CD8-positive, alpha-beta memory T cell (primary cell): ENCODE data around the gene XRCC4. TPM values are rescaled to one million over a fixed set of nuclear protein-coding genes. Genes with fewer than 3 reads are reported as not detected.

ENCODE experiments used
- CTCF ChIA-PET: fragments of 350-600 bp; sonication (Branson Sonifier 250); formaldehyde crosslinking; loops from one replicate; lab custom pipeline; 2021; ENCODE audit warnings: antibody characterized with exemption; lab: Charles Lee
- POLR2A ChIA-PET: fragments of 350-600 bp; sonication (Branson Sonifier 250); formaldehyde crosslinking; loops from one replicate; lab custom pipeline; 2021; ENCODE audit warnings: antibody characterized with exemption; lab: Charles Lee
- DNase-seq, 5 donors: peaks; one replicate each; pipeline versions ENCODE4 v3.0.0 to v3.0.0-alpha.2; 2020 to 2022; ENCODE audit warnings: mixed read lengths in 1 of 5
- H3K27ac ChIP-seq: one replicate; pipeline ENCODE4 v1.7.0; 2013; ENCODE audit warnings: low read depth, mild to moderate bottlenecking, low read length, moderate library complexity
- H3K27me3 ChIP-seq: 2 replicates; pipeline ENCODE4 v1.7.0; 2013; ENCODE audit warnings: low read length, mild to moderate bottlenecking; ENCODE audit not compliant: insufficient read depth, poor library complexity, severe bottlenecking
- H3K36me3 ChIP-seq: 2 replicates; pipeline ENCODE4 v1.7.0; 2013; ENCODE audit warnings: mild to moderate bottlenecking, low read length, moderate library complexity; ENCODE audit not compliant: insufficient read depth
- H3K4me1 ChIP-seq: 2 replicates; pipeline ENCODE4 v1.7.0; 2013; ENCODE audit warnings: mild to moderate bottlenecking, low read length, moderate library complexity; ENCODE audit not compliant: insufficient read depth
- H3K4me3 ChIP-seq: 2 replicates; pipeline ENCODE4 v1.7.0; 2013; ENCODE audit warnings: mild to moderate bottlenecking, low read length
- H3K9me3 ChIP-seq: 2 replicates; pipeline ENCODE4 v1.7.0; 2013; ENCODE audit warnings: mild to moderate bottlenecking, low read length
- H3K27ac Mint-ChIP-seq, 8 donors: one replicate each; pipeline ENCODE4 v1.8.0; 2020 to 2021; ENCODE audit warnings: mixed read lengths in 8 of 8, mild to moderate bottlenecking in 6 of 8, inconsistent platforms in 3 of 8, moderate library complexity in 3 of 8
- H3K27me3 Mint-ChIP-seq, 2 donors: one replicate each; pipeline ENCODE4 v1.8.0; 2020 to 2021; ENCODE audit warnings: mixed read lengths in 2 of 2, mild to moderate bottlenecking in 1 of 2, moderate library complexity in 1 of 2
- H3K36me3 Mint-ChIP-seq, 3 donors: one replicate each; pipeline ENCODE4 v1.8.0; 2020 to 2021; ENCODE audit warnings: mixed read lengths in 3 of 3, inconsistent platforms in 1 of 3, mild to moderate bottlenecking in 1 of 3
- H3K4me1 Mint-ChIP-seq, 3 donors: one replicate each; pipeline ENCODE4 v1.8.0; 2020 to 2021; ENCODE audit warnings: mixed read lengths in 3 of 3, inconsistent platforms in 1 of 3, mild to moderate bottlenecking in 1 of 3
- H3K4me3 Mint-ChIP-seq, 7 donors: one replicate each; pipeline ENCODE4 v1.8.0; 2020 to 2021; ENCODE audit warnings: mixed read lengths in 7 of 7, mild to moderate bottlenecking in 6 of 7, moderate library complexity in 4 of 7, inconsistent platforms in 2 of 7
- H3K9me3 Mint-ChIP-seq, 5 donors: one replicate each; pipeline ENCODE4 v1.8.0; 2020 to 2022; ENCODE audit warnings: mixed read lengths in 5 of 5, mild to moderate bottlenecking in 3 of 5, moderate library complexity in 2 of 5, inconsistent platforms in 1 of 5
- polyA plus RNA-seq: library from polyadenylated mRNA; unstranded; fragments of 300-500 nt; fragmentation: Illumina TruSeq; gene quantifications from one replicate; pipeline ENCODE4 v1.2.3, GENCODE V29; 2021
- total RNA-seq, 2 experiments: library from RNA; stranded (reverse); gene quantifications; one replicate each; pipeline ENCODE4 v1.2.3, GENCODE V29; 2021

Gene XRCC4
- total and polyA plus RNA-seq, 3 experiments from 2014 or later: 6.9 to 10.0 (median 8.3) TPM

GRCh38 chr5:83401775-83402174, 324.4 kb downstream of the XRCC4 start:
- H3K9me3 ChIP-seq: no peaks in the 10 kb centered on the region
- peaks cover 0 to 6% (median 1%) of the 10 kb centered on the region in 5 donors for H3K9me3 Mint-ChIP-seq
- no peaks in the 10 kb centered on the region for H3K4me1 ChIP-seq
- peaks cover 0 to 8% (median 5%) of the 10 kb centered on the region in 3 donors for H3K4me1 Mint-ChIP-seq
- no peak overlapping the region for H3K4me3 ChIP-seq
- no peaks in the 10 kb centered on the region for H3K36me3 ChIP-seq
- CTCF ChIA-PET: no interaction called here
- no peak overlapping the region for H3K27ac Mint-ChIP-seq
- no peaks in the 10 kb centered on the region for H3K27me3 ChIP-seq
- no peaks in the 10 kb centered on the region for H3K36me3 Mint-ChIP-seq
- H3K27me3 Mint-ChIP-seq: no peaks in the 10 kb centered on the region
- no peak overlapping the region for H3K4me3 Mint-ChIP-seq
- POLR2A ChIA-PET: no interaction called here
- no peak overlapping the region for H3K27ac ChIP-seq
- DNase-seq: no peak

Other genes starting within 250 kb of the XRCC4 start
- gene TMEM167A, start 153 bp upstream of the XRCC4 start, total RNA-seq: 10 to 100 TPM; 93.6 to 96.6 TPM
- 61.6 TPM for gene TMEM167A, start 153 bp upstream of the XRCC4 start, polyA plus RNA-seq